Measurements from ENCODE around the gene RAP2B.

The RAP2B gene

GRCh38 chr3:153195349-153195879 is 33.4 kb downstream of the RAP2B start:
- no peak for DNase-seq

- DNase-seq = no peak
These were observed 47.6 kb downstream of the RAP2B start for GRCh38 chr3:153209596-153209995.

- DNase-seq = no peak
These were observed 48.1 kb downstream of the RAP2B start for GRCh38 chr3:153210146-153210545.

DNA sequence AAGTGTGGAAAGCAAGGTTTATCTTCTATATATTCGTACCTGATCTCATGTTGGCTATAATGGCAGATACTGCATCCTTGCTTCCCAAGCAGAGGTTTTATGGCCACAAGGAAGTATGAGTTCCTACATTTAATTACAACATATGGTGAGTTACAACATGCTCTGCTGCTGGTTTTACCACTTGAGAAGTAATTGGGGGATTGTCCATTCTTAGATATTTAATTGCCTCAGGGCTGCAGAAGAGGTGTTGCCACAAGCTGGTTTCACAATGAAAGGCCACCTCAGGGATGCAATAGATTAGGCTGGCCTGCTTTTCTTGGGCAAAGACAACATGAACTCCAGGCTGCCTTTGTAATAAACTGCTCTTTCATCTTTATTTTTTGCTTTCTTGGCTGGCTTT is 48.6 kb downstream of the RAP2B start:
- DNase-seq = no peak

- no peak for DNase-seq
These were observed 53.5 kb downstream of the RAP2B start for GRCh38 chr3:153215497-153215896.

- DNase-seq = no peak
These were observed 53.9 kb downstream of the RAP2B start for GRCh38 chr3:153215966-153216365.

DNA sequence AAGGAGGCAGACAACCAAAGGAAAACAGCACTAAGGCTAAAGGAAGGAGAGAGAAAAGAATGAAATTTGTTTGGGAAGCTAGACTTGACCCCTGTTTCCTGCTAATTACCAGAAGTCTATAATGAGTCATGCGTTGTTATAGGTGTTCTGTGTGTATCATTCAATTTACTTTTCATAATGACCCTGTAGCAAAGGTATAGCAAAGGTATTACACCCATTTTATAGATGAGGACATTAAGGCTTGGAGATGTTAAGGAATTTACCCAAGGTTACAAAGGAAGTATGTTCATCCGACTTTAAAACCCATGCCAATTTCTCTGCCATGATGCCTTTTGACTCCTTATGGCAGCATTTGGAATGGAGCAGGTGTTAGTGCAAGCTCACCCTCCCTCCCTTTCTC is 54.9 kb downstream of the RAP2B start:
- no peak for DNase-seq

DNA sequence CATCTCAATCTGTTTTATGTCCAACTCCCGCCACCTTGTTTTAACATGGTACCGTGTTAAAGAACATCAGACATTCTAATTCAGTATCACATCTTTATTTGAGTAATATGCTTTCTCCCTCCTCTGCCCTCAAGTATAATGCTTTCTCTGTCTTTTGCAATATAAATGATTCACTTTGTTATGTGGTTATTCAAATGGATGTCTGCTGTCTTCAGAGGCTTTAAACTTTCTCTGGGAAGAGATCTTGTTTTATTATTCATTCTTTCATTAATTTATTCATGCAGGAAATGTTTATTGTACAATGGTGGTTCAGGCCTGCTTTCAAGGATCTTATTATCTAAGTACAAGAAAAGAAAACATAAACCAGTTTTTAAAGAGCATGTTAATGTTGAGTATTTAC is 57.1 kb downstream of the RAP2B start:
- no peak for DNase-seq

All from activated T-cell treated with anti-CD3 and anti-CD28 coated beads for 4 hours (primary cell).